ENCODE data around the gene PPP1R15A.

- TF ChIP-seq, protein P1, sequence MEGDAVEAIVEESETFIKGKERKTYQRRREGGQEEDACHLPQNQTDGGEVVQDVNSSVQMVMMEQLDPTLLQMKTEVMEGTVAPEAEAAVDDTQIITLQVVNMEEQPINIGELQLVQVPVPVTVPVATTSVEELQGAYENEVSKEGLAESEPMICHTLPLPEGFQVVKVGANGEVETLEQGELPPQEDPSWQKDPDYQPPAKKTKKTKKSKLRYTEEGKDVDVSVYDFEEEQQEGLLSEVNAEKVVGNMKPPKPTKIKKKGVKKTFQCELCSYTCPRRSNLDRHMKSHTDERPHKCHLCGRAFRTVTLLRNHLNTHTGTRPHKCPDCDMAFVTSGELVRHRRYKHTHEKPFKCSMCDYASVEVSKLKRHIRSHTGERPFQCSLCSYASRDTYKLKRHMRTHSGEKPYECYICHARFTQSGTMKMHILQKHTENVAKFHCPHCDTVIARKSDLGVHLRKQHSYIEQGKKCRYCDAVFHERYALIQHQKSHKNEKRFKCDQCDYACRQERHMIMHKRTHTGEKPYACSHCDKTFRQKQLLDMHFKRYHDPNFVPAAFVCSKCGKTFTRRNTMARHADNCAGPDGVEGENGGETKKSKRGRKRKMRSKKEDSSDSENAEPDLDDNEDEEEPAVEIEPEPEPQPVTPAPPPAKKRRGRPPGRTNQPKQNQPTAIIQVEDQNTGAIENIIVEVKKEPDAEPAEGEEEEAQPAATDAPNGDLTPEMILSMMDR (IDR thresholded peaks at IDR 0.05), result no peak
- TF ChIP-seq POLR2A (IDR thresholded peaks at IDR 0.05) (no peak), EP300 (IDR thresholded peaks at IDR 0.05) (no peak), POLR2AphosphoS5 (IDR thresholded peaks at IDR 0.05) (no peak)
Measured at GRCh38 chr19:48826606-48827020, 45.6 kb upstream of the PPP1R15A start.

Measured in suprapubic skin (tissue), 4 donors.